22Rv1 (cell line): ENCODE results near the gene FBXL12.

Experiments used
- ZFX ChIP-seq: fragments of 450-650 bp; IDR thresholded peaks from 2 replicates; pipeline ENCODE4 v1.6.1; 2017; ENCODE audit warnings: antibody characterized with exemption, borderline replicate concordance
- TF ChIP-seq, protein P1 (sequence below): fragments of 450-650 bp; IDR thresholded peaks from 2 replicates; pipeline ENCODE4 v1.5.1; 2017; ENCODE audit warnings: mild to moderate bottlenecking

DNA sequence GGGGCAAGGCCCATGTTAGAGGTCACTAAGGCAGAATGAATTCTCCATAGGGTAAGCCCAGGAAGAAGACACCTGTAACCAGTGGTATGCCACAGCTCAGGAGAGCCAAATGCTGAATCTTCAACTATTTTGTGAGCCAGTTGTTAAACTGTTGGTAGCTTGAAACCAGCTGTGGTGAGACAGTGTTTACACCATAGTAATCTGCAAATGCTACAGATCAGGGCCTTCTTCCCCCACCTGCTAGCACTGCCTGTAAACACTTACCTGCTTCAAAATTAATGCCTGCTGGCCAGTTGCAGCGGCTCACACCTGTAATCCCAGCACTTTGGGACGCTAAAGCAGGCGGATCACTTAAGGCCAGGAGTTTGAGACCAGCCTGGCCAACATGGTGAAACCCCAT, 12.1 kb downstream of the FBXL12 start:
- TF ChIP-seq, protein P1, sequence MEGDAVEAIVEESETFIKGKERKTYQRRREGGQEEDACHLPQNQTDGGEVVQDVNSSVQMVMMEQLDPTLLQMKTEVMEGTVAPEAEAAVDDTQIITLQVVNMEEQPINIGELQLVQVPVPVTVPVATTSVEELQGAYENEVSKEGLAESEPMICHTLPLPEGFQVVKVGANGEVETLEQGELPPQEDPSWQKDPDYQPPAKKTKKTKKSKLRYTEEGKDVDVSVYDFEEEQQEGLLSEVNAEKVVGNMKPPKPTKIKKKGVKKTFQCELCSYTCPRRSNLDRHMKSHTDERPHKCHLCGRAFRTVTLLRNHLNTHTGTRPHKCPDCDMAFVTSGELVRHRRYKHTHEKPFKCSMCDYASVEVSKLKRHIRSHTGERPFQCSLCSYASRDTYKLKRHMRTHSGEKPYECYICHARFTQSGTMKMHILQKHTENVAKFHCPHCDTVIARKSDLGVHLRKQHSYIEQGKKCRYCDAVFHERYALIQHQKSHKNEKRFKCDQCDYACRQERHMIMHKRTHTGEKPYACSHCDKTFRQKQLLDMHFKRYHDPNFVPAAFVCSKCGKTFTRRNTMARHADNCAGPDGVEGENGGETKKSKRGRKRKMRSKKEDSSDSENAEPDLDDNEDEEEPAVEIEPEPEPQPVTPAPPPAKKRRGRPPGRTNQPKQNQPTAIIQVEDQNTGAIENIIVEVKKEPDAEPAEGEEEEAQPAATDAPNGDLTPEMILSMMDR = no peak
- TF ChIP-seq ZFX = no peak
